Neural cell (in vitro differentiated cells): ENCODE measurements around the gene B3GNT5. TPM values are rescaled to one million over a fixed set of nuclear protein-coding genes. Genes with fewer than 3 reads are reported as not detected.

Experiments
- H2AFZ ChIP-seq: fragments of 200-600, 300-800 bp; sonication (generic), shearing (Covaris generic); 2 replicates; pipeline ENCODE4 v1.6.0; 2014; ENCODE audit warnings: low read depth, mild to moderate bottlenecking, antibody characterized with exemption, low read length, moderate library complexity
- H3F3A ChIP-seq: fragments of 200-600 bp; shearing (Covaris generic); 2 replicates; pipeline ENCODE4 v1.6.1; 2016; ENCODE audit warnings: mild to moderate bottlenecking, moderate library complexity, mixed read lengths, antibody characterized with exemption, low read length; ENCODE audit not compliant: insufficient read depth, poor library complexity, severe bottlenecking
- H3K27ac ChIP-seq: fragments of 200-600, 300-800 bp; sonication (generic), shearing (Covaris generic); 2 replicates; pipeline ENCODE4 v1.5.1; 2014; ENCODE audit warnings: mild to moderate bottlenecking, low read length, moderate library complexity
- H3K27me3 ChIP-seq: fragments of 300-800, 200-600 bp; sonication (generic), shearing (Covaris generic); 2 replicates; pipeline ENCODE4 v1.6.0; 2014; ENCODE audit warnings: mild to moderate bottlenecking, low read depth, low read length, moderate library complexity; ENCODE audit not compliant: insufficient read depth
- H3K36me3 ChIP-seq: fragments of 300-800, 200-600 bp; sonication (generic), shearing (Covaris generic); 2 replicates; pipeline ENCODE4 v1.5.1; 2014; ENCODE audit warnings: mild to moderate bottlenecking, antibody characterized with exemption, low read length, moderate library complexity; ENCODE audit not compliant: insufficient read depth
- H3K4me2 ChIP-seq: fragments of 300-800, 200-600 bp; sonication (generic), shearing (Covaris generic); 2 replicates; pipeline ENCODE4 v1.6.0; 2014; ENCODE audit warnings: mild to moderate bottlenecking, low read length
- H3K4me3 ChIP-seq: fragments of 300-800, 200-600 bp; sonication (generic), shearing (Covaris generic); 2 replicates; pipeline ENCODE4 v1.5.1; 2014; ENCODE audit warnings: mild to moderate bottlenecking, low read length, moderate library complexity
- H3K79me2 ChIP-seq: fragments of 200-600 bp; shearing (Covaris generic); replicated peaks from 2 replicates; pipeline ENCODE4 v1.6.0; 2014; ENCODE audit warnings: mild to moderate bottlenecking, low read length, moderate library complexity; ENCODE audit not compliant: insufficient read depth
- H3K9ac ChIP-seq: fragments of 300-800, 200-600 bp; sonication (generic), shearing (Covaris generic); 2 replicates; pipeline ENCODE4 v1.6.1; 2016; ENCODE audit warnings: mild to moderate bottlenecking, low read length, mixed read lengths
- H3K9me2 ChIP-seq: fragments of 200-600 bp; shearing (Covaris generic); 2 replicates; pipeline ENCODE4 v1.6.1; 2016; ENCODE audit warnings: mild to moderate bottlenecking, low read length, mixed read lengths; ENCODE audit not compliant: insufficient read depth
- H3K9me3 ChIP-seq: fragments of 200-600, 300-800 bp; sonication (generic), shearing (Covaris generic); 2 replicates; pipeline ENCODE4 v1.6.1; 2016; ENCODE audit warnings: mild to moderate bottlenecking, mixed run types, low read length, moderate library complexity, mixed read lengths
- H4K20me1 ChIP-seq: fragments of 200-600 bp; shearing (Covaris generic); 2 replicates; pipeline ENCODE4 v1.6.1; 2016; ENCODE audit warnings: mild to moderate bottlenecking, mixed run types; ENCODE audit not compliant: insufficient read depth
- EP300 ChIP-seq: fragments of 450-650 bp; conservative IDR thresholded peaks from 2 replicates; pipeline ENCODE4 v1.6.1; 2014; ENCODE audit warnings: antibody characterized with exemption, mild to moderate bottlenecking, moderate library complexity; ENCODE audit not compliant: poor library complexity, severe bottlenecking
- EZH2 ChIP-seq: fragments of 200-600, 300-800 bp; shearing (Covaris generic), sonication (generic); IDR thresholded peaks from 2 replicates; pipeline ENCODE4 v1.6.1; 2014; ENCODE audit warnings: antibody characterized with exemption, low read length, borderline replicate concordance, mild to moderate bottlenecking; ENCODE audit not compliant: insufficient read depth, poor library complexity, severe bottlenecking
- MXI1 ChIP-seq: fragments of 450-650 bp; conservative IDR thresholded peaks from 2 replicates; pipeline ENCODE4 v1.6.1; 2014; ENCODE audit warnings: antibody characterized with exemption, mild to moderate bottlenecking; ENCODE audit not compliant: poor library complexity, severe bottlenecking
- POLR2AphosphoS5 ChIP-seq: IDR thresholded peaks from 2 replicates; pipeline ENCODE4 v1.6.1; 2012
- RAD21 ChIP-seq: fragments of 450-650 bp; conservative IDR thresholded peaks from 2 replicates; pipeline ENCODE4 v1.6.1; 2014; ENCODE audit warnings: antibody characterized with exemption, mild to moderate bottlenecking, moderate library complexity
- SMC3 ChIP-seq: fragments of 450-650 bp; conservative IDR thresholded peaks from 2 replicates; pipeline ENCODE4 v1.6.1; 2014; ENCODE audit warnings: antibody characterized with exemption, mild to moderate bottlenecking, moderate library complexity; ENCODE audit not compliant: poor library complexity
- TAF1 ChIP-seq: IDR thresholded peaks from 2 replicates; pipeline ENCODE4 v1.6.1; 2012; ENCODE audit warnings: low read depth
- polyA plus RNA-seq: library from polyadenylated mRNA; depleted of rRNA; stranded (reverse); fragments of >200 nt; gene quantifications from 2 replicates; pipeline ENCODE4 v1.2.3, GENCODE V29; 2014
- TF ChIP-seq, protein P1 (sequence below): IDR thresholded peaks from 2 replicates; pipeline ENCODE4 v1.6.1; 2012; ENCODE audit warnings: borderline replicate concordance
- TF ChIP-seq, protein P2 (sequence below): fragments of 450-650 bp; IDR thresholded peaks from 2 replicates; pipeline ENCODE4 v1.5.1; 2014; ENCODE audit warnings: antibody characterized with exemption, mild to moderate bottlenecking, moderate library complexity; ENCODE audit not compliant: poor library complexity, severe bottlenecking

B3GNT5 gene
- polyA plus RNA-seq, 1 donor from 2014 or later, result 6.1 TPM

DNA sequence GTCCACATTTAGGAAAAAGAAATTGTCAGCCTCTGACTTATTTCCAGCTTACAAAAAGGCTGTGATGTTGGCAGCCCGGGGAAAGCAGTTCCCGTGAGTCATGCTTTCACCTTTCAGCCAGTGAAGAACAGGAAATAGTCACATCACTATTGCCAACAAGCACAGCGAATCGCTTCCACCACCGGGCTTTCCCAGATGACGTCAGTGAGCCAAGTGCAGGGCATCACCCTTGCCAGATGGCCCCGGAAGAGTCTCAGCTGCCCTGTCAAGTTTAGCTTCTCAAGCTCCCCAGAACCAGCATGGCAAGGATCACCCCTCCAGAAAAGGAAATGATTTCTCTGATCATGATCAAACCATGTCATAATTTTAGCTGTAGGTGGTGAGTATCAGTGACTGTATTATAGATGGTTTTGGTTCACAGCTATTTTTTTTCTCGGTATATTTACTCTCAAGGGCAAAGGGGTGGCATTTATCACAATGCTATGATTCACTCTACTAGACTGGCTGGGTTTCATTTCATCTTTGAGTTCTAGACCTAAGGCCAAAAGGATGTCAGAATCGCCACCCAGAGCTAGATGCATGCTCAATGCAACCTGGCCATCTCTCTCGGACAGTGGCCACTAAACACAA, 32.9 kb downstream of the B3GNT5 start:
- Histone ChIP-seq H3K36me3 (no peaks in the 10 kb centered on the region), H3K4me3 (no peak overlapping the region), H3K9me3 (no peaks in the 10 kb centered on the region), H3F3A (no peaks in the 10 kb centered on the region), H3K4me2 (no peak overlapping the region), H4K20me1 (no peaks in the 10 kb centered on the region), H3K27ac (no peak overlapping the region), H3K9me2 (no peaks in the 10 kb centered on the region), H3K27me3 (no peaks in the 10 kb centered on the region), H2AFZ (no peak overlapping the region), H3K9ac (no peak overlapping the region), H3K79me2 (no peaks in the 10 kb centered on the region)
- TF ChIP-seq POLR2AphosphoS5 (no peak), TAF1 (no peak), SMC3 (no peak), EZH2 (no peak), MXI1 (no peak), RAD21 (no peak), EP300 (no peak)
- TF ChIP-seq, protein P1, sequence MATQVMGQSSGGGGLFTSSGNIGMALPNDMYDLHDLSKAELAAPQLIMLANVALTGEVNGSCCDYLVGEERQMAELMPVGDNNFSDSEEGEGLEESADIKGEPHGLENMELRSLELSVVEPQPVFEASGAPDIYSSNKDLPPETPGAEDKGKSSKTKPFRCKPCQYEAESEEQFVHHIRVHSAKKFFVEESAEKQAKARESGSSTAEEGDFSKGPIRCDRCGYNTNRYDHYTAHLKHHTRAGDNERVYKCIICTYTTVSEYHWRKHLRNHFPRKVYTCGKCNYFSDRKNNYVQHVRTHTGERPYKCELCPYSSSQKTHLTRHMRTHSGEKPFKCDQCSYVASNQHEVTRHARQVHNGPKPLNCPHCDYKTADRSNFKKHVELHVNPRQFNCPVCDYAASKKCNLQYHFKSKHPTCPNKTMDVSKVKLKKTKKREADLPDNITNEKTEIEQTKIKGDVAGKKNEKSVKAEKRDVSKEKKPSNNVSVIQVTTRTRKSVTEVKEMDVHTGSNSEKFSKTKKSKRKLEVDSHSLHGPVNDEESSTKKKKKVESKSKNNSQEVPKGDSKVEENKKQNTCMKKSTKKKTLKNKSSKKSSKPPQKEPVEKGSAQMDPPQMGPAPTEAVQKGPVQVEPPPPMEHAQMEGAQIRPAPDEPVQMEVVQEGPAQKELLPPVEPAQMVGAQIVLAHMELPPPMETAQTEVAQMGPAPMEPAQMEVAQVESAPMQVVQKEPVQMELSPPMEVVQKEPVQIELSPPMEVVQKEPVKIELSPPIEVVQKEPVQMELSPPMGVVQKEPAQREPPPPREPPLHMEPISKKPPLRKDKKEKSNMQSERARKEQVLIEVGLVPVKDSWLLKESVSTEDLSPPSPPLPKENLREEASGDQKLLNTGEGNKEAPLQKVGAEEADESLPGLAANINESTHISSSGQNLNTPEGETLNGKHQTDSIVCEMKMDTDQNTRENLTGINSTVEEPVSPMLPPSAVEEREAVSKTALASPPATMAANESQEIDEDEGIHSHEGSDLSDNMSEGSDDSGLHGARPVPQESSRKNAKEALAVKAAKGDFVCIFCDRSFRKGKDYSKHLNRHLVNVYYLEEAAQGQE, result no peak
- TF ChIP-seq, protein P2, sequence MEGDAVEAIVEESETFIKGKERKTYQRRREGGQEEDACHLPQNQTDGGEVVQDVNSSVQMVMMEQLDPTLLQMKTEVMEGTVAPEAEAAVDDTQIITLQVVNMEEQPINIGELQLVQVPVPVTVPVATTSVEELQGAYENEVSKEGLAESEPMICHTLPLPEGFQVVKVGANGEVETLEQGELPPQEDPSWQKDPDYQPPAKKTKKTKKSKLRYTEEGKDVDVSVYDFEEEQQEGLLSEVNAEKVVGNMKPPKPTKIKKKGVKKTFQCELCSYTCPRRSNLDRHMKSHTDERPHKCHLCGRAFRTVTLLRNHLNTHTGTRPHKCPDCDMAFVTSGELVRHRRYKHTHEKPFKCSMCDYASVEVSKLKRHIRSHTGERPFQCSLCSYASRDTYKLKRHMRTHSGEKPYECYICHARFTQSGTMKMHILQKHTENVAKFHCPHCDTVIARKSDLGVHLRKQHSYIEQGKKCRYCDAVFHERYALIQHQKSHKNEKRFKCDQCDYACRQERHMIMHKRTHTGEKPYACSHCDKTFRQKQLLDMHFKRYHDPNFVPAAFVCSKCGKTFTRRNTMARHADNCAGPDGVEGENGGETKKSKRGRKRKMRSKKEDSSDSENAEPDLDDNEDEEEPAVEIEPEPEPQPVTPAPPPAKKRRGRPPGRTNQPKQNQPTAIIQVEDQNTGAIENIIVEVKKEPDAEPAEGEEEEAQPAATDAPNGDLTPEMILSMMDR, result no peak

DNA sequence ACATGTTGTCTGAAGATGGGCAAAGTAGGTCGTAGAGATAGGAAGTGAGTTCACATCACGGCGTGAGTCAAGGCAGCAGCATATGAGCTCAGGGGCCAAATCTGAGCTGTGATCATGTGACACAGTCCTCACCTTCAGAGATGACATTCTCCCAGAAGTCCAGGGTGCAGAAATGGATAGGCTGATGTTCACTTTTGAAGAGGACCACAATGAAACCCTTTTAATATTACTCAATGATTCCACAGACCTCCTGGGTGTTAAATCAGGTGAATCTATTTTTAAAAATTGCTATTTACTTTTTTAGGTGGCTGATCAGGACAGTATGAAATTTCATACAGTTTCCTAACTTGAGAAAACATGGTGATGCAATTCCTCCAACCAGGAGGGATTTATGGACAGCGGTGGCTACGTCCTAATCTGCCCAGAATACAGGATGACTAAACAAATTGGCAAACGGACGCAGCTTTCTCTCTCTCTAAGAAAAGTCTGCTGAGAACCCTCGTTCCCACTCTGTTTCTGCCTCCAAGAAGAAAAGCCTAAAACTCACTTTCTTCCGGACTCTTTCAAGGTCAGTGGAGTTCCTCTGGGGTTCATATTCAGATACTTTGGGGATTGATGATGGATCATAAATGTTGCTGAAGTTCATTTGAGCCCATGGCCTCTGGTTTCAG, 34.4 kb downstream of the B3GNT5 start:
- H3K36me3 ChIP-seq, result no peaks in the 10 kb centered on the region
- no peak for TF ChIP-seq TAF1
- no peak for TF ChIP-seq SMC3
- no peak for TF ChIP-seq RAD21
- TF ChIP-seq EZH2, result no peak
- TF ChIP-seq POLR2AphosphoS5, result no peak
- TF ChIP-seq EP300, result no peak
- TF ChIP-seq, protein P2, result no peak
- no peak for TF ChIP-seq MXI1
- TF ChIP-seq, protein P1, result no peak
- no peak overlapping the region for H2AFZ ChIP-seq
- no peak overlapping the region for H3K27ac ChIP-seq
- no peak overlapping the region for H3K9ac ChIP-seq
- no peaks in the 10 kb centered on the region for H3K27me3 ChIP-seq
- no peaks in the 10 kb centered on the region for H3K9me3 ChIP-seq
- no peaks in the 10 kb centered on the region for H3K9me2 ChIP-seq
- H3K4me2 ChIP-seq, result no peak overlapping the region
- no peaks in the 10 kb centered on the region for H3F3A ChIP-seq
- no peaks in the 10 kb centered on the region for H4K20me1 ChIP-seq
- H3K79me2 ChIP-seq, result no peaks in the 10 kb centered on the region
- H3K4me3 ChIP-seq, result no peak overlapping the region
